CD1c-positive myeloid dendritic cell (primary cell): Measurements from ENCODE around the gene PDPK1.
A peak's percentile ranks its signal among the peaks of the same experiment; 100 is the strongest.
"Not testable (repeated sequence)": the region's sequence is repeated elsewhere in the genome, so short reads cannot be mapped to it uniquely, and the experiment has no call there.

ENCODE experiments used
- DNase-seq: peaks from one replicate; pipeline ENCODE4 v3.0.0-alpha.2; 2016; ENCODE audit errors: extremely low spot score

PDPK1 gene

GRCh38 chr16:2523801-2524231 is 14.0 kb upstream of the PDPK1 start:
- DNase-seq = no peak

DNA sequence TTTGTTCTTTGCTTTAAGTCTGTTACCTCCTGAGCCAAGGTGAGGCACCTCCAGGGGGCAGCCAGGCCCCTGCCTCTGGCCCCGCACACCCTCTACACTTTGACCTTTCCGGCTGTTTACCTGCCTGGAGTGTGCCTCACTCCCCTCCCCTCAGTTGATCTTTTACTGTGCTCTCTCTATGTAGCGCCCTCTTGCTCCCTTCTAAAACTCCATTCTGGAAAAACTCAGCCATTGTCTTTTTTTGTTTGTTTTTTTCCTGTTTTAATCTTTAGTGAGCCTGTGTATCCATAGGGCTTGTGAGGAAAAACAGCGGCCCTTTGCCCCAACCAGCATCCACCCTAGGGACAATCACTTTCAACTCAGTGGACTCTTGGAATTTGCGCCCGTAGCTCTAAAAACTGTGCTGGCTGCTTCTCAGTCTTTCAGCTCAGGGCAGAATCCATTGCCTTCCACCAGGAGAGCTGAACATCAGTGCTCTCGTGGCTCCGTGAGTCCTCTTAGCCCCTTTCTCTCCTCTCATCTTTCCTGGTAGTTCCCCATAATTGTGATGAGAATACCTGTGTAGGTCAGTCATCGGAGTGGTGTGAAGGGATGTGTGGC is 13.4 kb upstream of the PDPK1 start:
- DNase-seq = no peak

DNA sequence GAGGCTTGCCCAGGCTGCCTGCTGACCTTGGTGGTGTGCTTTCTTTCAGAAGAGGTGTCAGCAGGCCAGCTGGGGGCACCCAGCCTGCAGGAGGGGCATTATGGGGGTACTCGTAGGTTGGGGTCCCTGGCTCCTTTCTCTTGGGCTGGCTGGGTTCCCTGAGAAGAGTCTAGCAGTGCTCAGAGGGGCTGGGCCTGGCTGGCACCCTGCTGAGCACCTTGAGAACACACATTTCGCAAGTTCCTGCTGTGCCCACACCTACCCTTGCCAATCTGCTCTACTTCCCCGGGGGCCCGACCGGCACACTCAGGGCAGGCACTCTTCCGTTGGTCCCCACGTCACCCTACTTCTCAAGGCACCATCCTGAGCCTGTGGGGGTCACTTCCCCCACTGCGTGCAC is 11.7 kb upstream of the PDPK1 start:
- DNase-seq = no peak

DNA sequence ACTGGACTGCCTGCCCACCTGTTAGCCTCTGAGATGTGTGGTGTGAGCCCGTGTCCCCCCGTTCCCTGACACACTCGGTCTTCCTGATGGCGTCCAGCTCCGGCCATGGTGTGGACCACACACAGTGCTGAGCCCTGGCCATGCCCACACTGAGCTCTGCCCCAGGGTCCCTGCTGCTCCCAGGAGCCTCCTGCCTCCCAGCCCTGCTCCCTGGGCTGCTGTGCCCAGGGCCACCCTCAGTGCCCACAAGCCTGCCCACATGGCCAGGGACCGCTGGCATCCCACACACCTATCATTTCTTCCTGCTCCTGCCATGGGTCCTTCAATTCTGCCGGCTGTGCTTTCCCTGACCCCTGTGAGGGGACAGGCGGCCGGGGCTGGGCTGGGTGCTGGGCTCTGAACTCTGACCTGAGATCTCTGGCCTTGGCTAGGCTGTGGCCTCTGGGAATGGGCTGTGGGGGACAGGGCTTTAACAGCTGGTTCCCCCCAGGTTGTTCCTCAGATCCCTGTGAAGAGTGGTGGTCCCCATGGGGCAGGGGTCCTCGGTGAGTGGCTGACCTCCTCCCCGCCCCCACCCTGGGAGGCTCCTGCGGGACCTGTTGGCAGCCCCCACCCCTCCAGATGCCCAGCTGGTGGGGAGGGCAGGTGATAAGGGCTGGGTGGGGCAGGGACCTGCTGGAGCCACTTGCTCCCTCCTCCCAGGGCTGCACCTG is 10.6 kb upstream of the PDPK1 start:
- no peak for DNase-seq

- no peak for DNase-seq
These were observed 10.1 kb upstream of the PDPK1 start for GRCh38 chr16:2527784-2528100.

- no peak for DNase-seq
These were observed 9.4 kb upstream of the PDPK1 start for GRCh38 chr16:2528161-2529060.

DNA sequence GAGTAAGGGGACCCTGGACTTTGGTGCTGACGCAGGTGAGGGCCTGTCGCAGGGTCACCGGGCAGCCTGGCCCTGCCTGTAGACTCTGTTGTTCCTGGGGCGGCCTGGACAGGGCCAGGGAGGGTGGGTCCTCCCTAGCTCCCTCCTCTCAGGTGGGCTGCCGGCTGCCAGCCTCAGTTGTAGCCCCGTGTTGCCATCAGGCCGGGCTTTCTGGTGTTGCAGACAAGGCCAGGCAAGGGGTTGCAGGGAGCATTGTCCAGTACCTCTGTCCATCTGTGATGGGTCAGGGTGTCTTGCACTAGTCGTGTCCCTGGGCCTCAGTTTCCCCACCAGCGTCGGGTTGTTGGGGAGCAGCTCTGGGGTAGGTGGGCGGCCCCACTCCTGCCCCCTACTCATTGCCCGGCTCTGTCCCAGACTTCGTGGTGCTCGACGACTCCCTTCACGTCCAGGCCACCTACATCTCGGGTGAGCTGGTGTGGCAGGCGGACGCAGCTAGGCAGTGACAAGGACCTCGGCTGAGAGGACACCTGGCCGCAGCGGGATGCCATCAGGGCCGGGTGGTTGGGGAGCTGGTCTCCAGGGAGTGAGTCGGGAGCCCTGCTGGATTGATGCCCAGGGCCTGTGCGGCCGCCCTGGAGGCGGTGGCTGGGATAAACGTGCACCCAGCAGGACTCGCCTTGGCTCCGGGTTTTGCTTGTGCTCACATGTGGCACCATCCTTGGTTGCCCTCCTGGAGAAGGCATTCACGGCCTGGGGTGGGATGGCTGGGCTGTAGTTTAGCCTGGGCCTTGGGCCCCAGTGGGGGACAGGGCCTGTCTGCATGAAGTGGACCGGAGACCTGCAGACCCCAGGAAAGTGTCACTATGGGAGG is 8.5 kb upstream of the PDPK1 start:
- DNase-seq = no peak

- DNase-seq = no peak
These were observed 7.7 kb upstream of the PDPK1 start for GRCh38 chr16:2529961-2530628.

DNA sequence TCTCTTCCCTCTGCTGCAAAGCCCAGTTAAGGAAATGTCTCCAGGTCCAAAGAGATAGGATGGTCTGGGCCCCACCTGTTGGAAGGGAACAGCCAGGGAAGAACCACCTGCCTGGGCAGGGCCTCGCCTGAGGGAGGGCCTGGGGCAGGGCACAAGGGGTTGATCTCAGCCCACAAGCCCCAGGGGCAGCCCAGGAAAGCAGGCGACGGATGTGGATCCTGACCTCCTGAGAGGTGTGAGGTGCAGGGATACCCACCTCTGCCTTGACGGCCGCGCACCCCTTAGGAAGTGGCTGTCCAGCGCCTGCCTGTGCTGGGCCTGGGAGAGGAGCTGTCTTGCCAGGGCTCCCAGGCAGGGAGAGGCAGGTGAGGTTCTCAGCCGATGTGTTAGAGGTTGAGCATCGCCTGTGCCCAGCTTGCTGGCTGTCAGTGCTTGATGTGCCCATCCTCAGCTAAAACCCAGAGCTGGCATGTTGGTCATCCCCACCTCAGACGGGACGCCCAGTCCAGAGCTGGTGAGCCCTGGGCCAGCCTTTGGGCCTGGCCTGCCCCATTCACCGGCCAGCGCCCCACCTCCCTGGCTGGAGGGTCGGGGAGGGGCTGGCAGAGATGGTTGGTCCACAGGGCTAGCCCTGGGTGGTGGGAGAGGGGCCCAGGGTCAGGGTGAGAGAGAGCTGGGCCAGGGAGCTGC is 7.0 kb upstream of the PDPK1 start:
- no peak for DNase-seq

DNA sequence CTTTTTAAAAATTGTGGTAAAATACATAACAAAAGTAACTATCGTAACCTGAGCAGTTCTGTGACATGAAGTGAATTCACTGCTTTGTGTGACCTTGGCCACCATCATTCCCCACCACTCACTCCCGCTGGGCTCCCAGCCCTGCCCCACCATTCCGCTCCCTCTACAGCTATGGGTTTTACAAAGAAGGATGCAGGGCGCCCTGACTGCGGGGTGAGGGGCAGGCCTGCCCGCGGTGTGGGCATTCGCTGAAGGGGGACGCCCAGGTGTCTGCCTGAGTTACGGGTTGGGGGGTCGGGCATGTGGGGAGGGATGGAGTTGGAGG is 6.5 kb upstream of the PDPK1 start, which contains the start of gene CEMP1:
TSS of gene CEMP1 (minus strand) at position 38 of the 325 bp plus-strand sequence. CDS start 335 bp downstream, outside the sequence.
- no peak for DNase-seq

GRCh38 chr16:2531696-2532493 is 5.9 kb upstream of the PDPK1 start:
- DNase-seq = peak; percentile 99

GRCh38 chr16:2532494-2533141 is 5.2 kb upstream of the PDPK1 start:
- peak; percentile 82 for DNase-seq

DNA sequence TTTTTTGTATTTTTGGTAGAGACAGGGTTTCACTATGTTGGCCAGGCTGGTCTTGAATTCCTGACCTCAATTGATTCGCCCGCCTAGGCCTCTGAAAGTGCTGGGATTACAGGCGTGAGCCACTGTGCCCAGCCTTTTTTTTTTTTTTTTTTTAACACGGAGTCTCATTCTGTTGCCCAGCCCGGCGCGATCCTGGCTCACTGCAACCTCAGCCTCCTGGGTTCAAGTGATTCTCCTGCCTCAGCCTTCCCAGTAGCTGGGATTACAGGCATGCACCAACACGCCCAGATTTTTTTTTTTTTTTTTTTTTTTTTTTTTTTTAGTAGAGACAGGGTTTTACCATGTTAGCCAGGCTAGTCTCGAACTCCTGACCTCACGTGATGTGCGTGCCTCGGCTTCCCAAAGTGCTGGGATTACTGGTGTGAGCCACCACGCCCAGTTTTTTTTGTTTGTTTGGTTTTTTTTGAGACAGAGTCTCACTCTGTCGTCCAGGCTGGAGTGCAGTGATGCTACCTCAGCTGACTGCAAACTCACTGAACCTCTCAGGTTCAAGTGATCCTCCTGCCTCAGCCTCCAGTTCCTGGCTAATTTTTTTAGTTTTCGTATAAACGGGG is 4.6 kb upstream of the PDPK1 start:
- not testable (repeated sequence) for DNase-seq

DNA sequence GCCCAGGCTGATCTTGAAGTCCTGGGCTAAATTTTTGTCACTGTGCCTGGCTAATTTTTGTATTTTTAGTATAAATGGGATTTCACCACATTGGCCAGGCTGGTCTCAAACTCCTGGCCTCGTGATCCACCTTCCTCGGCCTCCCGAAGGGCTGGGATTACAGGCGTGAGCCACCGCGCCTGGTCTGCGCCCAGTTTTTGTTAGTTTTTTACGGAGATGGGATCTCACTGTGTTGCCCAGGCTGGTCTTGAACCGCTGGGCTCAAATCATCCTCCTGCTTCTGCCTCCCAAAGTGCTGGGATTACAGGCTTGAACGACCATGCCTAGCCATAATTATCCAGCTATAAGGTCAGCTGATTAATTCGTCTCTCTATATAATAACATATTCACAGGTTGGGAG is 3.9 kb upstream of the PDPK1 start:
- DNase-seq = no peak

- not testable (repeated sequence) for DNase-seq
These were observed 3.5 kb upstream of the PDPK1 start for GRCh38 chr16:2534335-2534734.

DNA sequence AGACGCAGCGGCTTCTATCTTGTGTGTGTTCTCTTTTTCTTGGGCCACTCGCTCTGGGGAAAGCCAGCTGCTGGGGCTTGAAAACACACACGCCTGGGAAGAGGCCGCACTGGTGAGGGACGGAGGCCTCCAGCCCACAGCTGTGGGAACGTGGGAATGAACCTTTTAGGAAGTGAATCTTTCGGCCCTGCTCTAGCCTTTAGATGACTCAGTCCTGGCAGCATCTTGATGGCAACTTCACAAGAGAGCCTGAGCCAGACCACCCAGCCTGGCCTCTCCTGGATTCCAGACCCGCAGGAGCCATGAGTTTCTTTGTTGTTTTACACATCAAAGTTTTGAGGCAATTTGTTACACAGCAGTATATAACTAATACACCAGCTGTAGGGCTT is 2.2 kb upstream of the PDPK1 start:
- peak; percentile 95 for DNase-seq

- not testable (repeated sequence) for DNase-seq
These were observed 1.5 kb downstream of the PDPK1 start for GRCh38 chr16:2539192-2539844.

- peak; percentile 32 for DNase-seq
These were observed 2.1 kb downstream of the PDPK1 start for GRCh38 chr16:2539845-2540458.
